Fibroblast of pulmonary artery (primary cell): ENCODE measurements around the gene DNAI1.

Experiments used
- DNase-seq: peaks from one replicate; pipeline ENCODE4 v3.0.0-alpha.2; 2010; ENCODE audit warnings: low read depth
- H3K4me3 ChIP-seq: replicated peaks from 2 replicates; pipeline ENCODE4 v1.5.1; 2011; ENCODE audit warnings: low read depth, mild to moderate bottlenecking, control low read depth, low read length, moderate library complexity
- CTCF ChIP-seq: IDR thresholded peaks from 2 replicates; pipeline ENCODE4 v1.5.1; 2011; ENCODE audit warnings: mild to moderate bottlenecking, control low read depth, low read length, inconsistent platforms; ENCODE audit errors: missing control alignments

The DNAI1 gene

GRCh38 chr9:34451135-34451534, 7.5 kb upstream of the DNAI1 start:
- no peak overlapping the region for H3K4me3 ChIP-seq
- no peak for DNase-seq
- TF ChIP-seq CTCF = no peak

- H3K4me3 ChIP-seq = no peak overlapping the region
- DNase-seq = no peak
- no peak for TF ChIP-seq CTCF
These were observed 7.1 kb upstream of the DNAI1 start for GRCh38 chr9:34451545-34451944.

- H3K4me3 ChIP-seq = no peak overlapping the region
- TF ChIP-seq CTCF = no peak
- peak; percentile 36 for DNase-seq
These were observed 6.0 kb upstream of the DNAI1 start for GRCh38 chr9:34452568-34452967.

- DNase-seq = peak; percentile 46
- H3K4me3 ChIP-seq = no peak overlapping the region
- TF ChIP-seq CTCF = peak; percentile 15
These were observed 4.0 kb upstream of the DNAI1 start for GRCh38 chr9:34454571-34455065.

- no peak overlapping the region for H3K4me3 ChIP-seq
- no peak for TF ChIP-seq CTCF
- no peak for DNase-seq
These were observed 2.5 kb upstream of the DNAI1 start for GRCh38 chr9:34456151-34456550.

- DNase-seq = no peak
- no peak for TF ChIP-seq CTCF
- H3K4me3 ChIP-seq = peak overlapping the region; percentile 87
These were observed 1.9 kb upstream of the DNAI1 start for GRCh38 chr9:34456746-34457145.

- peak overlapping the region; percentile 87 for H3K4me3 ChIP-seq
- DNase-seq = peak; percentile 70
- TF ChIP-seq CTCF = no peak
These were observed 1.2 kb upstream of the DNAI1 start for GRCh38 chr9:34457266-34458012.
